Measurements from ENCODE around the gene FHOD1. TPM values are rescaled to one million over a fixed set of nuclear protein-coding genes. Genes with fewer than 3 reads are reported as not detected.

The FHOD1 gene
- total RNA-seq, 1 experiment from 2014 or later, result 8.9 TPM

GRCh38 chr16:67228034-67228785, 19.1 kb downstream of the FHOD1 start:
- DNase-seq, result no peak
- Histone ChIP-seq H3K36me3 (peaks cover 19% of the 10 kb centered on the region), H3K9me3 (no peaks in the 10 kb centered on the region), H3K27me3 (no peaks in the 10 kb centered on the region), H3K4me3 (peak overlapping the region; percentile 95)

DNA sequence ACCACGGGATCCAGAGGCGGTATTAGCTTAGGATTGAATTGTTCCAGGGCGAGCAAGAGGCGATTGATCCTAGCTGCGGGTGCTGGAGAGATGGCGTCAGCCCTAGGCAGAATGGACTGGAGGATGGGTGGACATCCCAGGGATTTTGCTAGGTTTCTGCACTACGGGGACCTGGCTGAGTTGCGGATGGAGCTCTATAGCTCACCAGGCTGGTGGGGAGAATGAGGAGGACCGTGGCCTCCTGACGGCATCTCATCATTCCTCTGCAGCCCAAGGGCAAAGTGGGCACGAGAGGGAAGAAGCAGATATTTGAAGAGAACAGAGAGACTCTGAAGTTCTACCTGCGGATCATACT, 19.7 kb downstream of the FHOD1 start:
- Histone ChIP-seq H3K9me3 (no peaks in the 10 kb centered on the region), H3K36me3 (peaks cover 19% of the 10 kb centered on the region), H3K4me3 (peak overlapping the region; percentile 95), H3K27me3 (no peaks in the 10 kb centered on the region)
- DNase-seq, result no peak

- H3K27me3 ChIP-seq, result no peaks in the 10 kb centered on the region
- H3K36me3 ChIP-seq, result peaks cover 19% of the 10 kb centered on the region
- peak; percentile 95 for DNase-seq
- no peaks in the 10 kb centered on the region for H3K9me3 ChIP-seq
- peak within 1 kb of the TSS; percentile 95 for H3K4me3 ChIP-seq
Observed at GRCh38 chr16:67226804-67227566, 20.3 kb downstream of the FHOD1 start, which contains the start of gene TMEM208. Gene TMEM208, plus strand, starts transcription at chr16:67227130. Its CDS starts 89 bp downstream, at chr16:67227219.

DNA sequence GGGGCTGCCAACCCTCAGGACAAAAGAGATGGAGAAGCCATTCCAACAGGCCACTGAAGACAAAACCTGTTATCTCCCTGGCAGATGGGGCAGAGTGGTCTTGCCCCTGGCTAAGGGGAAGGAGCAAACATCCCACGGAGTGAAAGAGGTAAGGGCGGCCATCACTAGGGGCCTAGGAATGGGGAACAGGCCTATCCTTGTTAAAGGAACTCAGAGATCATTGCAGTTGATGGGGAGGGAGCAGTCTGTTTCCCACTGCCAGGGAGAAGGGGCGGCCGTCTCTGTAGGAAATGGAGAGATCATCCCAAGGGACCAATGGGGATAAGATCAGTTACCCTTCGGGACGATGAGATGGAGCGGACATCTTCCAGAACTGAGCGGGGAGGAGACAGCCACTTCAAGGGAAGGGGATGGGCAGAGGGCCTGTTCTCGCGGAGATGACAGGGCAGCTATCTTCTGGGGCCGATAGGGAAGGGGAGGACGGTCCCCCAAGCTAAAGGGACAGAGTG, 20.9 kb downstream of the FHOD1 start:
- peaks cover 15% of the 10 kb centered on the region for H3K36me3 ChIP-seq
- no peak for DNase-seq
- H3K27me3 ChIP-seq, result no peaks in the 10 kb centered on the region
- no peaks in the 10 kb centered on the region for H3K9me3 ChIP-seq
- peak overlapping the region; percentile 95 for H3K4me3 ChIP-seq

- H3K4me3 ChIP-seq, result no peak overlapping the region
- DNase-seq, result no peak
- peaks cover 7% of the 10 kb centered on the region for H3K36me3 ChIP-seq
- H3K9me3 ChIP-seq, result no peaks in the 10 kb centered on the region
- no peaks in the 10 kb centered on the region for H3K27me3 ChIP-seq
Observed at GRCh38 chr16:67223992-67224391, 23.3 kb downstream of the FHOD1 start.

- no peak overlapping the region for H3K4me3 ChIP-seq
- DNase-seq, result no peak
- no peaks in the 10 kb centered on the region for H3K9me3 ChIP-seq
Observed at GRCh38 chr16:67216612-67217490, 30.4 kb downstream of the FHOD1 start.

DNA sequence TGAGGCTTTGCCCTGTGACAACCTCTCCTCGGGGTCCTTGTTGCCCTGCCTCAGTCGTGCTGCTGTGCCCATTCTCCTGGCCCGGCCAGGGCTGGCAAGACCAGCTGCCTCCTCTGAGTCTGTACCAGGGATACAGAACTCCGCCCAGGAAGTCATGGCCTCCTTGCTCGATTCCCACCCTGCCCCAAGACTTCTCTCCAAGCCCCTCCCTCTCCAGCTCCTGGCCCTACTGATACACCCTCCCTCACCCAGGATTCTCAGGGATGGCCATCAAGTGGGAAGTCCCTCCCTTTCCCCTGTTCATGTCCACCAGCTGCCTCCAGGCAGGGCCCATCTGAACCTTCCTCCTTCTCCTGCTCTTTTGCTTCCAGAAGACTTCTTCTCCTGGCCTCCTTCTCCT, 31.6 kb downstream of the FHOD1 start:
- no peaks in the 10 kb centered on the region for H3K9me3 ChIP-seq
- no peaks in the 10 kb centered on the region for H3K27me3 ChIP-seq
- H3K4me3 ChIP-seq, result no peak overlapping the region
- DNase-seq, result no peak
- no peaks in the 10 kb centered on the region for H3K36me3 ChIP-seq

More at GRCh38 chr16:67216612-67217490, 30.4 kb downstream of the FHOD1 start:
- Histone ChIP-seq H3K36me3 (no peaks in the 10 kb centered on the region), H3K27me3 (no peaks in the 10 kb centered on the region)

DNA sequence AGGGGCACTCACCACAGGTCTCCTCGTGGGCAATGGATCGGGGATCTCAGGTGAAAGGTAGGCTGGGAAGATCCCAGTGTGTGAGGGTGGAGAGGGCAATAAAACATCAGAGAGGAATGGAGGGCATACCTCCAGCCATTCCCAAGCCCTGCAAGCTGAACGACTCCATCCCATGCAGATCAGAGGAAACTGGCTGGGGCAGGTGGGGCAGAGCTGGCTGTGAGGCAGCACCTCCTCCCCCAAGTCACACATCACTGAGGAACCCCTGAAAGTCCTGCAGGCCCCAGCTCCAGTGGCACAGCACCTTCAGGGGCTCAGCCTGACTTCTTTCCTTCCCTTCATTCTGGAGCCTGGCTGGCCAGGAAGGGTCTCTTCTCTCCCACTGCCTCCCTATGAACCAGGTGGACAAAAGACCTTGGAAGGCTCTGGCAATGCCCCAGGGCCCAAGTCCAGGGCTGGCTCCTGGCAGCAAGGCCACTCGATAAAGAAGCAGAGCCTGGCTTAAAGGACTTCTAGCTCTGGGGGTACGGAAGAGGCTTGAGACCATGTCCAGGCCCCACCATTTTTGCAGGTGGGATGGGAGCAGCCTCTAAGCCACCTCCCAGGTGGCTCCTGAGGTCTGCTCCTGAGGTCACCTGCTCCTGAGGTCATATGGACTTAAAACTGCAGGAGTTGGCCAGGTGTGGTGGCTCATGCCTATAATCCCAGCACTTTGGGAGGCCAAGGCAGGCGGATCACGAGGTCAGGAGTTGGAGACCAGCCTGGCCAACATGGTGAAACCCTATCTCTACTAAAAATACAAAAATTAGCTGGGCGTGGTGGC, 33.9 kb downstream of the FHOD1 start:
- Histone ChIP-seq H3K27me3 (no peaks in the 10 kb centered on the region), H3K9me3 (no peaks in the 10 kb centered on the region), H3K36me3 (no peaks in the 10 kb centered on the region), H3K4me3 (no peak overlapping the region)
- no peak for DNase-seq

GRCh38 chr16:67212766-67213165, 34.5 kb downstream of the FHOD1 start:
- Histone ChIP-seq H3K27me3 (no peaks in the 10 kb centered on the region), H3K4me3 (no peak overlapping the region), H3K9me3 (no peaks in the 10 kb centered on the region), H3K36me3 (no peaks in the 10 kb centered on the region)
- no peak for DNase-seq

- no peaks in the 10 kb centered on the region for H3K27me3 ChIP-seq
- H3K36me3 ChIP-seq, result no peaks in the 10 kb centered on the region
- no peak for DNase-seq
- H3K9me3 ChIP-seq, result no peaks in the 10 kb centered on the region
- H3K4me3 ChIP-seq, result no peak overlapping the region
Observed at GRCh38 chr16:67211674-67212073, 35.6 kb downstream of the FHOD1 start.

GRCh38 chr16:67210069-67210937, 37.0 kb downstream of the FHOD1 start:
- no peak overlapping the region for H3K4me3 ChIP-seq
- H3K27me3 ChIP-seq, result no peaks in the 10 kb centered on the region
- H3K36me3 ChIP-seq, result no peaks in the 10 kb centered on the region
- no peaks in the 10 kb centered on the region for H3K9me3 ChIP-seq
- no peak for DNase-seq

- Histone ChIP-seq H3K36me3 (no peaks in the 10 kb centered on the region), H3K27me3 (no peaks in the 10 kb centered on the region), H3K4me3 (no peak overlapping the region), H3K9me3 (no peaks in the 10 kb centered on the region)
- DNase-seq, result no peak
Observed at GRCh38 chr16:67209565-67209964, 37.7 kb downstream of the FHOD1 start.

GRCh38 chr16:67208154-67208896, 39.0 kb downstream of the FHOD1 start:
- Histone ChIP-seq H3K27me3 (no peaks in the 10 kb centered on the region), H3K36me3 (no peaks in the 10 kb centered on the region)

GRCh38 chr16:67207249-67208091, 39.8 kb downstream of the FHOD1 start:
- DNase-seq, result peak; percentile 41
- Histone ChIP-seq H3K4me3 (no peak overlapping the region), H3K36me3 (no peaks in the 10 kb centered on the region), H3K9me3 (no peaks in the 10 kb centered on the region), H3K27me3 (no peaks in the 10 kb centered on the region)

More at GRCh38 chr16:67208154-67208896, 39.0 kb downstream of the FHOD1 start:
- Histone ChIP-seq H3K9me3 (no peaks in the 10 kb centered on the region), H3K4me3 (no peak overlapping the region)
- DNase-seq, result no peak

All from MG63 (cell line).